OCI-LY7 (cell line): ENCODE data around the gene ZFYVE28. TPM values are rescaled to one million over a fixed set of nuclear protein-coding genes. Genes with fewer than 3 reads are reported as not detected.

Experiments
- BruUV-seq: library from RNA; stranded (reverse); fragments of 400-500 nt; replicated peaks from 2 replicates; lab custom pipeline; 2021; lab: Mats Ljungman, UMichigan
- CTCF ChIA-PET: fragments of 300-600 bp; sonication (Branson Sonifier 250); formaldehyde crosslinking; loops from one replicate; lab custom pipeline; 2022; ENCODE audit warnings: antibody characterized with exemption; ENCODE audit not compliant: unreplicated experiment; lab: Charles Lee
- POLR2A ChIA-PET: fragments of 300-600 bp; sonication (Branson Sonifier 250); formaldehyde crosslinking; loops from one replicate; lab custom pipeline; 2022; ENCODE audit warnings: antibody characterized with exemption; lab: Charles Lee
- DNase-seq: peaks from one replicate; pipeline ENCODE4 v3.0.0-alpha.2; 2015; ENCODE audit warnings: low spot score
- H2AFZ ChIP-seq: fragments of 200-600 bp; sonication (generic), shearing (Covaris generic); 2 replicates; pipeline ENCODE4 v1.6.1; 2014; ENCODE audit warnings: mild to moderate bottlenecking, antibody characterized with exemption, low read length, moderate library complexity
- H3K27ac ChIP-seq: fragments of 200-600 bp; sonication (generic); 2 replicates; pipeline ENCODE4 v1.5.1; 2014; ENCODE audit warnings: mixed run types, low read depth, mild to moderate bottlenecking, moderate library complexity, low read length, inconsistent platforms; ENCODE audit not compliant: poor library complexity, severe bottlenecking
- H3K36me3 ChIP-seq: fragments of 200-600 bp; sonication (generic); 2 replicates; pipeline ENCODE4 v1.6.1; 2014; ENCODE audit warnings: mild to moderate bottlenecking, antibody characterized with exemption, low read length, moderate library complexity, mixed read lengths; ENCODE audit not compliant: insufficient read depth
- H3K4me1 ChIP-seq: fragments of 200-600 bp; sonication (generic); 2 replicates; pipeline ENCODE4 v1.5.1; 2014; ENCODE audit warnings: mild to moderate bottlenecking, low read length; ENCODE audit not compliant: insufficient read depth, poor library complexity, severe bottlenecking
- H3K4me2 ChIP-seq: fragments of 200-600 bp; sonication (generic); 2 replicates; pipeline ENCODE4 v1.6.1; 2014; ENCODE audit warnings: mild to moderate bottlenecking, low read length
- H3K4me3 ChIP-seq: fragments of 200-600 bp; sonication (generic); 2 replicates; pipeline ENCODE4 v1.5.1; 2014; ENCODE audit warnings: mild to moderate bottlenecking, low read depth, low read length; ENCODE audit not compliant: poor library complexity, severe bottlenecking
- H3K79me2 ChIP-seq: fragments of 200-600 bp; sonication (generic); 2 replicates; pipeline ENCODE4 v1.6.1; 2016; ENCODE audit warnings: low read depth, mild to moderate bottlenecking, low read length, moderate library complexity, mixed read lengths; ENCODE audit not compliant: insufficient read depth
- H3K9me2 ChIP-seq: fragments of 200-600 bp; sonication (generic); 2 replicates; pipeline ENCODE4 v1.6.1; 2016; ENCODE audit warnings: mild to moderate bottlenecking, low read length, mixed read lengths; ENCODE audit not compliant: insufficient read depth
- H3K9me3 ChIP-seq: fragments of 200-600 bp; sonication (generic); 2 replicates; pipeline ENCODE4 v1.6.1; 2014; ENCODE audit warnings: mild to moderate bottlenecking, mixed run types, low read length, mixed read lengths
- H4K20me1 ChIP-seq: fragments of 200-600 bp; sonication (generic); 2 replicates; pipeline ENCODE4 v1.6.1; 2014; ENCODE audit warnings: mild to moderate bottlenecking, antibody characterized with exemption, low read length, moderate library complexity, mixed read lengths; ENCODE audit not compliant: insufficient read depth
- EZH2phosphoT487 ChIP-seq: fragments of 200-600 bp; sonication (generic); IDR thresholded peaks from 2 replicates; pipeline ENCODE4 v1.6.1; 2018; ENCODE audit warnings: low read depth, borderline replicate concordance, mild to moderate bottlenecking, mixed run types, antibody characterized with exemption, low read length, moderate library complexity, mixed read lengths
- intact Hi-C: fragments of 100-400 bp; cut with micrococcal nuclease; formaldehyde crosslinking; loops from one replicate; pipeline ENCODE4 v1.10.0; 2022; ENCODE audit not compliant: unreplicated experiment
- total RNA-seq, 2 experiments: library from RNA; depleted of rRNA in 1 of 2; stranded (reverse); fragments of >200 nt in 1 of 2; shearing (Covaris generic) in 1 of 2; gene quantifications; 2 replicates each; pipeline ENCODE4 v1.2.3, GENCODE V29; 2014 to 2022
- TF ChIP-seq, protein P1 (sequence below): fragments of 200-600 bp; sonication (generic); conservative IDR thresholded peaks from 2 replicates; pipeline ENCODE4 v1.5.1; 2014; ENCODE audit warnings: mild to moderate bottlenecking, antibody characterized with exemption, low read length, moderate library complexity, mixed read lengths

The ZFYVE28 gene
- total RNA-seq, 2 experiments from 2014 or later = 0.32 TPM; not detected in 1

GRCh38 chr4:2416564-2417225 is 1.8 kb downstream of the ZFYVE28 start:
- intact Hi-C loops = no loop called here
- Histone ChIP-seq H2AFZ (no peak overlapping the region), H3K4me2 (no peak overlapping the region), H3K4me3 (no peak overlapping the region), H3K9me3 (no peaks in the 10 kb centered on the region), H3K79me2 (no peaks in the 10 kb centered on the region), H4K20me1 (no peaks in the 10 kb centered on the region), H3K36me3 (no peaks in the 10 kb centered on the region), H3K4me1 (peaks cover 26% of the 10 kb centered on the region), H3K27ac (no peak overlapping the region), H3K9me2 (no peaks in the 10 kb centered on the region)
- no TSS peak for BruUV-seq
- no peak for DNase-seq
- no peak for TF ChIP-seq EZH2phosphoT487
- TF ChIP-seq, protein P1, sequence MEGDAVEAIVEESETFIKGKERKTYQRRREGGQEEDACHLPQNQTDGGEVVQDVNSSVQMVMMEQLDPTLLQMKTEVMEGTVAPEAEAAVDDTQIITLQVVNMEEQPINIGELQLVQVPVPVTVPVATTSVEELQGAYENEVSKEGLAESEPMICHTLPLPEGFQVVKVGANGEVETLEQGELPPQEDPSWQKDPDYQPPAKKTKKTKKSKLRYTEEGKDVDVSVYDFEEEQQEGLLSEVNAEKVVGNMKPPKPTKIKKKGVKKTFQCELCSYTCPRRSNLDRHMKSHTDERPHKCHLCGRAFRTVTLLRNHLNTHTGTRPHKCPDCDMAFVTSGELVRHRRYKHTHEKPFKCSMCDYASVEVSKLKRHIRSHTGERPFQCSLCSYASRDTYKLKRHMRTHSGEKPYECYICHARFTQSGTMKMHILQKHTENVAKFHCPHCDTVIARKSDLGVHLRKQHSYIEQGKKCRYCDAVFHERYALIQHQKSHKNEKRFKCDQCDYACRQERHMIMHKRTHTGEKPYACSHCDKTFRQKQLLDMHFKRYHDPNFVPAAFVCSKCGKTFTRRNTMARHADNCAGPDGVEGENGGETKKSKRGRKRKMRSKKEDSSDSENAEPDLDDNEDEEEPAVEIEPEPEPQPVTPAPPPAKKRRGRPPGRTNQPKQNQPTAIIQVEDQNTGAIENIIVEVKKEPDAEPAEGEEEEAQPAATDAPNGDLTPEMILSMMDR = no peak
- ChIA-PET POLR2A (no interaction called here), CTCF (no interaction called here)

DNA sequence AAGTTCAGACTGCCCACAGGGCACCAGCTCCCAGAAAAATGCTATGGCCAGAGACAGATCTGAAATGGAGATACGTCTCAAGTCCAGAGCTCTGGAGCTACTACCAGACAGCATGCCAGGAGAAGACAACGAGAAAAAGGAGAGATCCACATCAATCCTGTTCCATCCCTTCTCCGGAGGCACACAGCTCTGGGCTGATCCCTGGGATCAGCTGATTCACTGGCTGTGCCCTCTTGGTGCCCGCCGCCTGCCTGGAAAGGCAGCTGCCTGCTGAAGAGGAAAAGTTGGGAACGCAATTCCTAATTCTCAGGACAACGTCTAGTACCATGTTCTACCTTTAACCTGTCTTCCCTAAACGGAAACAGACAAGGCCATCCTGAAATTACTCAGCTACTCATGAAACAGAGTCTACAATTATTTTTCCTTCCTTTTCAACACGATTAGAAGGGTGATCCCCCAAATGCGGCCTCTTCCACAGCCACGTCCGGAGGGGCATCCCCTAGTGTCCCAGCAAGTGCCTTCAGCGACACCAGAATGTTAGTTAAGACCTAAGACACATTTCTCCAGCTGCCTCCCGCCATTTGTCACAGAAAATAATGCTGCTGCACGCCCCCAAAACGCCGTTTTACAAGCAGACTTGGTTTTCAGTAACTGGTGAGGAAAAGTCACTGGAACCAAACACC is 2.4 kb downstream of the ZFYVE28 start:
- H3K4me3 ChIP-seq = no peak overlapping the region
- no TSS peak for BruUV-seq
- ChIA-PET POLR2A (no interaction called here), CTCF (no interaction called here)
- H3K9me2 ChIP-seq = no peaks in the 10 kb centered on the region
- no peak for TF ChIP-seq EZH2phosphoT487
- TF ChIP-seq, protein P1 = no peak
- H2AFZ ChIP-seq = no peak overlapping the region
- no peak for DNase-seq
- H3K27ac ChIP-seq = no peak overlapping the region
- peaks cover 22% of the 10 kb centered on the region for H3K4me1 ChIP-seq
- no peaks in the 10 kb centered on the region for H3K79me2 ChIP-seq
- no peak overlapping the region for H3K4me2 ChIP-seq
- no peaks in the 10 kb centered on the region for H3K9me3 ChIP-seq
- H4K20me1 ChIP-seq = no peaks in the 10 kb centered on the region
- intact Hi-C loops = no loop called here
- H3K36me3 ChIP-seq = no peaks in the 10 kb centered on the region

DNA sequence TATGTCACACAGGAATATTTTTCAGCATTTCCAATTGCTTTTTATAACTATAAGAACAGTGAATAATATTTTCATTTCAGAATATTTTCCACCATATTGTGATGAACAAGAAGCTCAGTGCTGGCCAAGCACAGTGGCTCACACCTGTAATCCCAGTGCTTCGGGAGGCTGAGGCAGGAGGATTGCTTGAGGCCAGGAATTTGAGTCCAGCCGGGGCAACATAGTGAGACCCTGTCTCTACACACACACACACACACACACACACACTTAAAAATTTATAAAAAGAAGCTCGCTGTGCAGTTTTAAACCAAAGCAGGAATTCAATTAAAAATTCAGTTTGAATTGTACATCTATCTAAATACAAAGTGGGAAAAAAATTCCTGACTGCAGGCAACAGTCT is 3.2 kb downstream of the ZFYVE28 start:
- H3K4me1 ChIP-seq = peaks cover 22% of the 10 kb centered on the region
- intact Hi-C loops = no loop called here
- H3K4me2 ChIP-seq = no peak overlapping the region
- POLR2A ChIA-PET = no interaction called here
- CTCF ChIA-PET = no interaction called here
- H3K9me3 ChIP-seq = no peaks in the 10 kb centered on the region
- TF ChIP-seq, protein P1 = no peak
- no peak for TF ChIP-seq EZH2phosphoT487
- H4K20me1 ChIP-seq = no peaks in the 10 kb centered on the region
- H2AFZ ChIP-seq = no peak overlapping the region
- no peak overlapping the region for H3K27ac ChIP-seq
- DNase-seq = no peak
- no peak overlapping the region for H3K4me3 ChIP-seq
- no peaks in the 10 kb centered on the region for H3K79me2 ChIP-seq
- no TSS peak for BruUV-seq
- no peaks in the 10 kb centered on the region for H3K36me3 ChIP-seq
- H3K9me2 ChIP-seq = no peaks in the 10 kb centered on the region
